H7 (cell line): ENCODE data around the gene AURKB. TPM values are rescaled to one million over a fixed set of nuclear protein-coding genes. Genes with fewer than 3 reads are reported as not detected.

Experiments used
- DNase-seq: peaks from one replicate; pipeline ENCODE4 v3.0.0; 2012
- H3K27me3 ChIP-seq: 2 replicates; pipeline ENCODE4 v1.6.0; 2011; ENCODE audit warnings: mild to moderate bottlenecking, low read length; ENCODE audit not compliant: control insufficient read depth, insufficient read depth
- H3K36me3 ChIP-seq: replicated peaks from 2 replicates; pipeline ENCODE4 v1.5.1; 2011; ENCODE audit warnings: low read length; ENCODE audit not compliant: control insufficient read depth, insufficient read depth
- H3K4me3 ChIP-seq: 2 replicates; pipeline ENCODE4 v1.5.1; 2011; ENCODE audit warnings: low read depth, mild to moderate bottlenecking, control low read depth, low read length, moderate library complexity; ENCODE audit not compliant: insufficient read depth
- total RNA-seq: library from RNA; depleted of rRNA; stranded (reverse); fragments of >200 nt; shearing (Covaris generic); gene quantifications from 2 replicates; pipeline ENCODE4 v1.2.3, GENCODE V29; 2014

Gene AURKB
- total RNA-seq, 1 experiment from 2014 or later: 209 TPM

DNA sequence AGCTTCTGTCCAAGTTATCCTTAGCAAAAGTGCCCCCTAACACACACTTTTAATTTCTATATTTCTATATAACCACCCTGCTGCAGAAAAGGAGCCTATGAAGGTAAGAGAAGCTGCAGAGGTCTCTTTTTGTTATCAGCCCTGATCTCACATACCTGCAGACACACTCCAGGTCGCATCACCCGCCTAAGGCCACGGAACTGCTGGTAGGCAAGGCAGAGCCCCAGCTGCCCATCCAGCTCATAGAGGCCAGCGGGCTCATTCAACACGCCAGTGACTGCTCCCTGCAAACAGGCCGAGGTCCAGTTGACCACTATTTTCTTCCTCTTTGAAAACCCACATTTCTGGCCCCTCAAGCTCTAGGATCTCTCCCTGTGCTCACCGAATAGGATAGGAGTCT lies 25.3 kb upstream of the AURKB start:
- H3K27me3 ChIP-seq: no peaks in the 10 kb centered on the region
- H3K4me3 ChIP-seq: no peak overlapping the region
- DNase-seq: no peak
- peaks cover 52% of the 10 kb centered on the region for H3K36me3 ChIP-seq

DNA sequence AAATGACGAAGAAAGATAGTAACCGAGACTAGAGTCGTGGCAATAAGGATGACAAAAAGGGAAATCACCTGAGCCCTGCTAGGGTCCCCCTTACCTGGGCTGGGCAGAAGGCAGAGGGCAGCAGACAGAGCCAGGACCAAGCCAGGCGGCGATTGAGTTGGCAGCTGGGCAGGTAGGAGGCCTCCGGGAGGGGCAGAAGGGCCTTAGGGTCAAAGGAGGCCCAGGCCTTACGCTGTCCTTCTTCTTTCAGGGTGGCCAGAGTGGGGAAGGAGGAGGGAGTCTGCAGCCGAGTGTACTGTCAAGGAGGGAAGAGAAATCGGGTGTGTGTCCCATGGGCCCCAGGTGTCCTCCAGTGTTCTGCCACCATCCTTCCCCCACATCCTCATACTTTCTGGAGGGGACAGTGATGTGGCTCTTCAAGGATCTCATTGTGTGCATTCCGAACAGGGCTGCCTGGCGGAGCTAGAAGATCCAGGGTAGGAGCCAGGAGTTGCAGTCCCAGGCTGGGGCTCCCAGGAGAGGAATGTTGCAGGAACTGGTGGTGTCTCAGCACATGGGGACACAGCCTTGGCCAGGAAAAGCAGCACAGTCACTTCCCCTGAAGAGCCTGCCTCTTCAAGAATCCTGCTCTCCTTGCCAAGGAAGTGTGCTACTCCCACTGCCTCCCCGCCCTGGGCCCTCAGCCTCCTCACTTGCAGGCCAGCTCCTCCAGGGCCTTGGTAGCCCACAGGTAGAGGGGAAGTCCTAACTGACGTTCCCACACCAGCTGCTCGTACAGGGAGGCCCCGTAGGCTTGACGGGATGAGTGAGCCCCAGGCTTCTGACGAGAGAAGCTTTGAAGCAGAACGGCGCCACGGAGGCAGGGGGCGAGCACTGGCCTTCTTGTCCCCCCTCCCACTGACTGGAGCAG lies 24.2 kb upstream of the AURKB start:
- no peak for DNase-seq
- Histone ChIP-seq H3K27me3 (no peaks in the 10 kb centered on the region), H3K4me3 (no peak overlapping the region), H3K36me3 (peaks cover 60% of the 10 kb centered on the region)

DNA sequence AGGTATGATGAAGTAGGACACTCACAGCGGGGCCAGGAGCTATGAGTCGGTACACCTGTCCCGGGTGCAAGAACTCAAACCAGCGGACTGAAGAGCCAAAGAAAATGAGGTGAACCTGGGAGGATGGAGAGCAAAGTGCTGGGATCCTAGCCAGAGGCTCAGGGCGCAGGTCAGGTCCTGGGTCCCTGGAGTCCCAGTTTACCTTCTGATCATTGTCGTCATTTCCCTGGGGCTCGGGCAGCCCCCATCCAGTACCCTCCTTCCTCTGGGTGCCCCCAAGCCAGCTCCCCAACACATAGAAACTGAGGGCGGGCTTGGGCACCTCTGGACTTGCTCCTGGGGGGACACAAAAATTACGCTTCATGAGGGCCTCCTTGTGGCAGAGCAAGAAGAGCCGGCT lies 21.3 kb upstream of the AURKB start:
- peaks cover 70% of the 10 kb centered on the region for H3K36me3 ChIP-seq
- no peaks in the 10 kb centered on the region for H3K27me3 ChIP-seq
- H3K4me3 ChIP-seq: no peak overlapping the region
- DNase-seq: no peak

DNA sequence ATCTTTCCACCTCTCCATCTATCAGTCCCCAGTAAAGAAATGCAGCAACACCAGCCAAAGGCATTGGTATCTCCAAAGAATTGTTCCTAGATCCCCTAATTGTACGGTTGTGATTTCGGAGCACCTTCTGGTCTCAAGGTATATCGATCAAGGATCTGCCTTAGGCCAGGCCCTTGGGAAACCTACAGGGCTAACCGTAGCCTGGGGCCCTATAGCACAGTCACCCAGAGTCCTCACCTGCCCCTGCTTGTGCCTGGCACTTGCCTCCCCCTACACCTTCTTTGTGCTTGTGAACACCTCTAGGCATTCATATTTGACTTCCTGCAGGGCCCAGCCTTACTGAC lies 16.8 kb upstream of the AURKB start:
- Histone ChIP-seq H3K4me3 (peak overlapping the region; percentile 49), H3K36me3 (peaks cover 39% of the 10 kb centered on the region), H3K27me3 (no peaks in the 10 kb centered on the region)
- no peak for DNase-seq

GRCh38 chr17:8226536-8227237 lies 16.3 kb upstream of the AURKB start:
- H3K36me3 ChIP-seq: peaks cover 35% of the 10 kb centered on the region
- peak; percentile 75 for DNase-seq
- no peaks in the 10 kb centered on the region for H3K27me3 ChIP-seq
- H3K4me3 ChIP-seq: peak overlapping the region; percentile 49

DNA sequence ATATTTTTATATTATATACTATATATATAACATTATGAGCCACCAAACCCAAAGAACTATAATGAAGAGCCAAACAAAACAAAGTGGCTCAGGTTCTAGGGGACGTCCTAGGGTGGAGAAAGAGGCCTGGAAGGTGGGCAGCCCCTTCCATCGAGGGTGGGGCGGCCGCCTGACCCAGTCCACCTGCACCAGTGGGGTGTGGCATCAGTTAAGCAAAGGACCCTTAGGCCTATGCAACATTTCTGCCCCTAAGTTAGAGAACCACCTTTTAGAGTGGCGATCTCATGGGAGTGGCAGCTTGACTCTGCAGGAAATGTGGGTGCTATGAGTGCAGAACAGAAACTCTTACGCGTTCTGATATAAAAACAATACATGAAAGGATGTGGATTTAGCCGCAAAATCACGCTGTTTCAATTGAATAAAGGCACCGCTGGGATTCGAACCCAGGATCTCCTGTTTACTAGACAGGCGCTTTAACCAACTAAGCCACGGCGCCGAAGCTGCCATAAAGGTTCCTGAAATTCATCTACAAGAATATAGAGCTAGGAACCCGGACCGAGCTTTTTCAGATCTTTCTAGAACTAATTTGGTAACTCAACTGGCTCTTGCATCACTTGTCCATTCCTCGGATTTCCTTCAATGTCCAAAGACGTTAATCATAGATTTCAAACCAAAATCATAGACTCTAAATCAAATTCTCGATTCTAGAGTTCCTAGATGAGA lies 15.6 kb upstream of the AURKB start:
- Histone ChIP-seq H3K36me3 (peaks cover 28% of the 10 kb centered on the region), H3K4me3 (peak overlapping the region; percentile 49), H3K27me3 (no peaks in the 10 kb centered on the region)
- no peak for DNase-seq

- H3K27me3 ChIP-seq: no peaks in the 10 kb centered on the region
- H3K36me3 ChIP-seq: peaks cover 24% of the 10 kb centered on the region
- no peak for DNase-seq
- H3K4me3 ChIP-seq: no peak overlapping the region
Measured at GRCh38 chr17:8224891-8225812, 14.8 kb upstream of the AURKB start.

GRCh38 chr17:8223356-8224126 lies 13.2 kb upstream of the AURKB start:
- DNase-seq: peak; percentile 74
- Histone ChIP-seq H3K36me3 (peaks cover 8% of the 10 kb centered on the region), H3K4me3 (peak overlapping the region; percentile 92), H3K27me3 (no peaks in the 10 kb centered on the region)

DNA sequence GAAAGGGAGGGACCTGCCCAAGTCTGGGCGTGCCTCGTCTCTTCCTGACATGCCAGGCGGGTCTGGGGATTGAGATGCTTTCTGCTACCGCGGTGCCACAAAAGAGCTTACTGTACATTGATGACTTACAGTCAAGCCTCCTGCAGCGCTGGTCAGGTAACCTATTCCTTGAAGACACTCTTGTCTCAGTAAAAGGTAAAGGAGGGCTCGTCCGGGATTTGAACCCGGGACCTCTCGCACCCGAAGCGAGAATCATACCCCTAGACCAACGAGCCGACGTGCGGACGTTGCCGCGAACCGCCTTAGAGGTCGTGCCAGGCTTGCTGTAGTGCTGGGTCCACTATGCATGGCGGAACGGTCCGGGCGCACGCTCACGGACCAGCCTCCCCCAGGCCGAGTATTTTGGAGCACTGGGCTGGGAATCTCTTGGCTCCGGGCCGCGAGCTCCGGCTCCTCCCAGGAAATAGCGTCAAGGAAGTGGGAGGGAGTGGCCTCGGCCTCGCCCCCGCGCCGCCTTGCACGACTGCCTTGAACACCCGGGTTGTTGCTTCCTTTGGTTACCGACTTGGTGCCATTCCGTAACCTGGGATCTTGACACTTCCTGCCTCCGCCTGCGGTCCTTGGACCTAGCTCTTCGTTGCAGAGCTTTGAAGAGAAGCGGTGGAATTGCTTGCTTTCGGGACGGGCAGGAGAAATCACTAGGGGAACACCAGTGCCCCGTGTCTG lies 12.4 kb upstream of the AURKB start:
- peak; percentile 83 for DNase-seq
- Histone ChIP-seq H3K36me3 (peaks cover 3% of the 10 kb centered on the region; the same call in 1 of the 2 replicates), H3K4me3 (peak overlapping the region; percentile 92), H3K27me3 (no peaks in the 10 kb centered on the region)

DNA sequence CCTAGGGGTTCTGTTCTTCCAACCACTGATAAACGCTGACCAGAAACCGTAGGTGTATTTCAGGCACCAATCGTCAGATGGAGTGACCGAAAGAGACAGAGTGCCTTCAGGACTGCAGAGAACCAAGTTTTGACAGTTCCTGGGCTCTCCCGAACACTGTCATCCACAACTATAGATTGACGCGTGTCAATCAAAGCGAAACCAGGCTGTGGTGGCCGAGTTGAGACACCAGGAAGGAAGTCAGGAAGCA lies 11.9 kb upstream of the AURKB start:
- Histone ChIP-seq H3K4me3 (peak overlapping the region; percentile 92), H3K36me3 (no peaks in the 10 kb centered on the region), H3K27me3 (no peaks in the 10 kb centered on the region)
- no peak for DNase-seq

DNA sequence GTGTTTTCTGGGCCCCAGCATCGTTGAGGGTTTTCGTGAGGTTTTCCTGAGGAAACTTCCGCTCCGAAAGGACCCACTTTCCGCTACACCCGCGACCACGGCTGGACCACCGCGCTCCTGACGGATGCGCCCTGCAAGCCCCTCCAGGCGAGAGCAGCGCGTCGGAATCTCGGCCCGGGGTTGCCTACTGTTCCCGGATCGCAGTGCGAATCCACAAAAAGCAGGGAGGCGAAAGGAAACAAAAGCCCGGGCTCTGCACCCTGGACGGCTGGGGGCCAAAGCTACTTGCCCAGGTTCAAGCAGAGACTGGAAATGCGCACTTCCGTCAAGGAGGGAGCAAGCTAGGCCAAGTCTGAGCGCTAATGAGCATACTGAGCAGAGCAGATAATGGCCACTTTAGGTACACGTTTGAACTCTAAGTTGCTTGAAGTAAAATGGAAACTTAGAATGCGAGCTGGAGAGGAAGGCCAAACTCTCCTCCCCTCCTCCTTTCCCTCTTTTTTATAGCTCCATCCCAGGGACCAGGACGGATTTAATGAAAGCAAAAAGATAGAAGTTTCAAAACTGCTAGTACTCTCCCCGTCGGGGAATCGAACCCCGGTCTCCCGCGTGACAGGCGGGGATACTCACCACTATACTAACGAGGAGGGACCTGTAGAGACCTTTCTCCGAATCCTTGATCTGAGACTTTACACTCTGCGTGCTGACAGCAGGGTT lies 11.4 kb upstream of the AURKB start:
- peak; percentile 77 for DNase-seq
- H3K4me3 ChIP-seq: peak overlapping the region; percentile 92
- no peaks in the 10 kb centered on the region for H3K27me3 ChIP-seq
- no peaks in the 10 kb centered on the region for H3K36me3 ChIP-seq

DNA sequence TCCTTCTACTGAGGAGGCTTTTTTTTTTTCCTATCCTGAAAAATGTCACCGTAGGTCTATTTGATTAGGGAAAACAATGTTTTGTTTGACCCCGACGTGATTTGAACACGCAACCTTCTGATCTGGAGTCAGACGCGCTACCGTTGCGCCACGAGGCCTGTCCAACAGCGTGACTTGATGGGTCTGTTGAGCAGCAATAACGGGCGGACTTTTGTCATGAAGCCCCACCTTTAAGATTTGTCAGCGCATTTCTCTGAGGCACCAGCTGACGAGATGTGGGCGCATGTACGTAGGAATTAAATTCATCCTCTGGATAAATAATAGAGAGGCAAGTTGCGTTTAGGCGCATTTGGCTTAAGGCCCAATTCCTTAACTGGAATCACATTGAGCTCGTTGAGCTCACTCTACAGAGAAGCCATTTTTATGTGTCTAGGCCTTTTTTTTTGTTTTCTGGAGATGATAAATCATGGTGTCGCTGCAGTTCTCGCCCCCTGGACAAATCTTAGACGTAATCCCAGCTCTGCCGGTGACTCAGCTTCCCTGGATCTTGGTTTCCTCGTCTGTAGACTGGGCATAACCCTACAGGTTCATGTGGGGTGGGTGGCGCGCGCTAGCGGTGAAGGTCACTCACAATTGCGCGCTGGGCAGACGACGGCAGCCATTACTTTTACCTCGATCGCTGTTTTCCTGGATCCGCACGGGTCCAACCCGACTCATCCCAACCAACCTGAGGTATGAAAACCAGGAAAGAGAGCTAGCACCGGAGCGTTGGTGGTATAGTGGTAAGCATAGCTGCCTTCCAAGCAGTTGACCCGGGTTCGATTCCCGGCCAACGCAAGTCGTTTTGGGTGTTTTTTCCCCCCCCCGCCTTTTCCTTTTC lies 10.6 kb upstream of the AURKB start:
- Histone ChIP-seq H3K36me3 (no peaks in the 10 kb centered on the region), H3K27me3 (no peaks in the 10 kb centered on the region), H3K4me3 (peak overlapping the region; percentile 92)
- DNase-seq: peak; percentile 81
